RWPE1 (cell line): ENCODE data around the gene LOC128125822.

Experiments
- CTCF ChIA-PET: fragments of 350-600 bp; sonication (Branson Sonifier 250); formaldehyde crosslinking; extraction: SDS; loops from one replicate; lab custom pipeline; 2021; lab: Yijun Ruan, JAX
- POLR2A ChIA-PET: fragments of 400-600 bp; formaldehyde crosslinking; extraction: SDS; loops from one replicate; lab custom pipeline; 2020; ENCODE audit warnings: antibody characterized with exemption; ENCODE audit not compliant: low non-redundant PET; lab: Yijun Ruan, JAX
- DNase-seq: peaks from one replicate; pipeline ENCODE4 v3.0.0; 2012; ENCODE audit warnings: low spot score
- H3K27ac ChIP-seq: fragments of 450-650 bp; 2 replicates; pipeline ENCODE4 v1.5.1; 2017
- TF ChIP-seq, protein P1 (sequence below): fragments of 450-650 bp; conservative IDR thresholded peaks from 2 replicates; pipeline ENCODE4 v1.5.1; 2017; ENCODE audit warnings: low read depth, mild to moderate bottlenecking

Gene LOC128125822

GRCh38 chr6:63529498-63529897, 42.8 kb upstream of the LOC128125822 start:
- TF ChIP-seq, protein P1, sequence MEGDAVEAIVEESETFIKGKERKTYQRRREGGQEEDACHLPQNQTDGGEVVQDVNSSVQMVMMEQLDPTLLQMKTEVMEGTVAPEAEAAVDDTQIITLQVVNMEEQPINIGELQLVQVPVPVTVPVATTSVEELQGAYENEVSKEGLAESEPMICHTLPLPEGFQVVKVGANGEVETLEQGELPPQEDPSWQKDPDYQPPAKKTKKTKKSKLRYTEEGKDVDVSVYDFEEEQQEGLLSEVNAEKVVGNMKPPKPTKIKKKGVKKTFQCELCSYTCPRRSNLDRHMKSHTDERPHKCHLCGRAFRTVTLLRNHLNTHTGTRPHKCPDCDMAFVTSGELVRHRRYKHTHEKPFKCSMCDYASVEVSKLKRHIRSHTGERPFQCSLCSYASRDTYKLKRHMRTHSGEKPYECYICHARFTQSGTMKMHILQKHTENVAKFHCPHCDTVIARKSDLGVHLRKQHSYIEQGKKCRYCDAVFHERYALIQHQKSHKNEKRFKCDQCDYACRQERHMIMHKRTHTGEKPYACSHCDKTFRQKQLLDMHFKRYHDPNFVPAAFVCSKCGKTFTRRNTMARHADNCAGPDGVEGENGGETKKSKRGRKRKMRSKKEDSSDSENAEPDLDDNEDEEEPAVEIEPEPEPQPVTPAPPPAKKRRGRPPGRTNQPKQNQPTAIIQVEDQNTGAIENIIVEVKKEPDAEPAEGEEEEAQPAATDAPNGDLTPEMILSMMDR = no peak
- DNase-seq = no peak
- POLR2A ChIA-PET = no interaction called here
- no peak overlapping the region for H3K27ac ChIP-seq
- CTCF ChIA-PET = no interaction called here

GRCh38 chr6:63530182-63530581, 42.1 kb upstream of the LOC128125822 start:
- no peak for DNase-seq
- TF ChIP-seq, protein P1 = no peak
- ChIA-PET POLR2A (no interaction called here), CTCF (no interaction called here)
- H3K27ac ChIP-seq = no peak overlapping the region

DNA sequence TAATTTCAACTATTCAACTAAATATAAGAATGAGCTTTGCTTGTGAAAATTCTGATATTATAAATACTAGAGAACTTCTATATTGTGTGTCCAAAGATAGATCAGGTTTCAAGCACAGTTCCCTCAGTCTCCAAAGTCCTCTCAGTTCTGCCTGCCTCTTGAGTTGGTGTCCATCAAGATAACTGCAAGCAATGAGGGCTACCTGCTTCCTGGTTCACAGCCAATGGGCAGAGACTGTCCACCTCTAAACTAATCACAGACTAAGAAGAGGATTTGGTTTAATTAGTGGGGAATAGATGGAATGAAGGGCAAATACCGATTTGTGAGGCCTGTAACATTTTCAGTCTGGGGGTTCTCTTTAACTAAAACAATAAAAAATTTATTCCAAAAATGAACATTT, 41.3 kb upstream of the LOC128125822 start:
- TF ChIP-seq, protein P1 = no peak
- H3K27ac ChIP-seq = no peak overlapping the region
- ChIA-PET CTCF (no interaction called here), POLR2A (no interaction called here)
- DNase-seq = no peak

DNA sequence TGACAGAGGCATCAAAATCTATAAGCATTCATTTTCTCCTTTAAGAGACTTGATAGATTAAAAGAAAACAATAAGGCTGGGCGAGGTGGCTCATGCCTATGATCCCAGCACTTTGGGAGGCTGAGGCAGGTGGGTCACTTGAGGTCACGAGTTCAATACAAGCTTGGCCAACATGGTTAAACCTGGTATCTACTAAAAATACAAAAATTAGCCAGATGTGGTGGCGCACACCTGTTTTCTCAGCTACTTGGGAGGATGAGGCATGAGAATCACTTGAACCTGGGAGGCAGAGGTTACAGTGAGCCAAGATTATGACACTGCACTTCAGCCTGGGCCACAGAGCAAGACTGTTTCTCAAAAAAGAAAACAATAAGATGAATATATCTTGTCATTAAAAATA, 39.3 kb upstream of the LOC128125822 start:
- TF ChIP-seq, protein P1 = no peak
- no peak overlapping the region for H3K27ac ChIP-seq
- no peak for DNase-seq
- ChIA-PET POLR2A (no interaction called here), CTCF (no interaction called here)

DNA sequence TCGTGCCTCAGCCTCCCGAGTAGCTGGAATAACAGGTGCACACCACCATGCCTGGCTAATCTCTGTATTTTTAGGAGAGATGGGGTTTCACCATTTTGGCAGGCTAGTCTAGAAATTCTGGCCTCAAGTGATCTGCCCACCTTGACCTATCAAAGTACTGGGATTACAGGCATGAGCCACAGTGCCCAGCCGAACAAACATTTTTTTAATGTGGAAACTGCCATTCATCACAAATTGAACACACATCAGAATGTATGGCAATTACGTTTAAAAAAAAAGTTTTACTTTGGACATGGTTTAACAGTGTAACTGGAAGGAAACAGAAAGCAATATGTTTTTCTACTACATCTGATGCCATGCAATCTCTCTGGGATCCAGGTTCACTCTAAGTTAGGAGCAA, 38.3 kb upstream of the LOC128125822 start:
- TF ChIP-seq, protein P1 = no peak
- no peak for DNase-seq
- no peak overlapping the region for H3K27ac ChIP-seq
- ChIA-PET CTCF (no interaction called here), POLR2A (no interaction called here)

GRCh38 chr6:63537201-63537958, 34.9 kb upstream of the LOC128125822 start:
- CTCF ChIA-PET = interaction anchor here (0.6 kb wide), 1 partner anchor 161 kb away, joined by 4 read pairs; no protein-coding TSS in a partner anchor
- DNase-seq = peak; percentile 91
- POLR2A ChIA-PET = interaction anchor here (1.6 kb wide), 1 partner anchor 36 kb away, joined by 5 read pairs; no protein-coding TSS in a partner anchor

More at GRCh38 chr6:63537201-63537958, 34.9 kb upstream of the LOC128125822 start:
- TF ChIP-seq, protein P1 = no peak
- peak overlapping the region; percentile 63; the same call in 1 of the 2 replicates for H3K27ac ChIP-seq
